K562 (cell line): ENCODE results near the gene DDX41. TPM values are rescaled to one million over a fixed set of nuclear protein-coding genes. Genes with fewer than 3 reads are reported as not detected.

ENCODE experiments used
- ATAC-seq: fragments of 200-7000 bp; cut with Tn5 transposase; 3 replicates; pipeline ENCODE4 v1.9.1; 2020; ENCODE audit warnings: moderate library complexity
- BruUV-seq: library from RNA; stranded (reverse); fragments of 400-500 nt; replicated peaks from 2 replicates; lab custom pipeline; 2021; lab: Mats Ljungman, UMichigan
- CTCF ChIA-PET: fragments of 300-600 bp; formaldehyde crosslinking; extraction: SDS; loops from one replicate; lab custom pipeline; 2021; ENCODE audit warnings: low intra/inter-chr PET ratio; lab: Yijun Ruan, JAX
- POLR2A ChIA-PET: fragments of 300-600, 350-650 bp; sonication (Branson Sonifier 250); formaldehyde crosslinking; extraction: SDS; loops from one replicate; lab custom pipeline; 2021; ENCODE audit warnings: antibody characterized with exemption, inconsistent platforms; lab: Yijun Ruan, JAX
- DNase-seq, 4 experiments: peaks; one replicate each; pipeline versions ENCODE4 v3.0.0 to v3.0.0-alpha.2; 2011 to 2018; ENCODE audit warnings: low spot score in 3 of 4, mixed read lengths in 3 of 4; ENCODE audit errors: extremely low read depth in 1 of 4
- FAIRE-seq: peaks from 2 replicates; lab custom pipeline; 2011; peaks lifted over from hg19 to GRCh38; lab: Jason Lieb, UNC
- H2AFZ ChIP-seq: 2 replicates; pipeline ENCODE4 v1.6.0; 2011; ENCODE audit warnings: low read depth, low read length, control low read depth, inconsistent platforms
- H3K27ac ChIP-seq: fragments of 200-600 bp; 3 replicates; pipeline ENCODE4 v1.8.0; 2011; ENCODE audit warnings: low read depth, mild to moderate bottlenecking, control low read depth, inconsistent platforms, low read length, moderate library complexity, mixed read lengths; ENCODE audit errors: extremely low read depth
- H3K27me3 ChIP-seq, 2 experiments: fragments of 300-600 bp in 1 of 2; 2 replicates in 1 of 2; 3 replicates in 1 of 2; pipeline versions ENCODE4 v1.6.0 to v1.8.0; 2011; ENCODE audit warnings: inconsistent platforms in 2 of 2, low read length in 2 of 2, mild to moderate bottlenecking in 1 of 2, mixed read lengths in 1 of 2, moderate library complexity in 1 of 2; ENCODE audit not compliant: control insufficient read depth in 2 of 2, insufficient read depth in 2 of 2
- H3K36me3 ChIP-seq: fragments of 300-600 bp; 3 replicates; pipeline ENCODE4 v1.8.0; 2011; ENCODE audit warnings: mild to moderate bottlenecking, low read length, inconsistent platforms; ENCODE audit not compliant: control insufficient read depth, insufficient read depth
- H3K4me1 ChIP-seq, 2 experiments: fragments of 200-600 bp in 1 of 2; replicated peaks in 1 of 2; 2 replicates in 1 of 2; 3 replicates in 1 of 2; pipeline versions ENCODE4 v1.5.1 to v1.8.0; 2011; ENCODE audit warnings: inconsistent platforms in 2 of 2, low read length in 2 of 2, mild to moderate bottlenecking in 1 of 2, mixed read lengths in 1 of 2, moderate library complexity in 1 of 2; ENCODE audit not compliant: control insufficient read depth in 2 of 2, insufficient read depth in 2 of 2
- H3K4me2 ChIP-seq: 2 replicates; pipeline ENCODE4 v1.6.1; 2011; ENCODE audit warnings: low read length, control low read depth, inconsistent platforms, mixed read lengths; ENCODE audit not compliant: insufficient read depth
- H3K4me3 ChIP-seq: fragments of 200-600 bp; sonication (generic), shearing (Covaris generic); 2 replicates; pipeline ENCODE4 v1.5.1; 2016; ENCODE audit warnings: control low read depth, inconsistent platforms
- H3K79me2 ChIP-seq: fragments of 200-600 bp; 3 replicates; pipeline ENCODE4 v1.8.0; 2011; ENCODE audit warnings: low read length, inconsistent platforms; ENCODE audit not compliant: control insufficient read depth, insufficient read depth
- H3K9ac ChIP-seq, 2 experiments: 2 replicates each; pipeline versions ENCODE4 v1.6.0 to v1.6.1; 2011; ENCODE audit warnings: low read depth in 2 of 2, low read length in 2 of 2, control low read depth in 1 of 2, inconsistent platforms in 1 of 2, mild to moderate bottlenecking in 1 of 2, mixed read lengths in 1 of 2; ENCODE audit not compliant: insufficient read depth in 1 of 2
- H3K9me1 ChIP-seq: one replicate; pipeline ENCODE4 v1.6.0; 2011; ENCODE audit warnings: inconsistent platforms, mild to moderate bottlenecking, low read length, moderate library complexity; ENCODE audit not compliant: control insufficient read depth, insufficient read depth
- H3K9me3 ChIP-seq: replicated peaks from 2 replicates; pipeline ENCODE4 v1.5.1; 2011; ENCODE audit warnings: low read depth, low read length, inconsistent platforms; ENCODE audit not compliant: control insufficient read depth, insufficient read depth
- H4K20me1 ChIP-seq: replicated peaks from 2 replicates; pipeline ENCODE4 v1.6.1; 2011; ENCODE audit warnings: low read length, inconsistent platforms, mixed read lengths; ENCODE audit not compliant: control insufficient read depth, insufficient read depth
- ETV1 ChIP-seq: fragments of 450-650 bp; conservative IDR thresholded peaks from 2 replicates; pipeline ENCODE4 v1.6.1; 2016; ENCODE audit warnings: missing genetic modification characterization, control low read depth, low read depth, missing compliant biosample characterization
- GABPA ChIP-seq: fragments of 200-800 bp; sonication (Bioruptor generic); conservative IDR thresholded peaks from 2 replicates; pipeline ENCODE4 v1.6.1; 2016; ENCODE audit warnings: low read depth, missing genetic modification characterization, missing compliant biosample characterization
- GABPB1 ChIP-seq: sonication (generic); formaldehyde crosslinking; IDR thresholded peaks from 2 replicates; pipeline ENCODE4 v1.8.0; 2022; ENCODE audit warnings: mild to moderate bottlenecking, missing genetic modification reagents
- GTF2F1 ChIP-seq: IDR thresholded peaks from 2 replicates; pipeline ENCODE4 v1.6.1; 2011; ENCODE audit warnings: low read depth, low read length, improper control_type of control experiment
- POLR2B ChIP-seq: fragments of 450-650 bp; IDR thresholded peaks from 2 replicates; pipeline ENCODE4 v1.6.1; 2018; ENCODE audit warnings: low read depth; ENCODE audit not compliant: partially characterized antibody
- TAF9B ChIP-seq: fragments of 450-650 bp; IDR thresholded peaks from 2 replicates; pipeline ENCODE4 v1.6.1; 2018; ENCODE audit warnings: mild to moderate bottlenecking; ENCODE audit not compliant: partially characterized antibody
- ZBTB7A ChIP-seq: IDR thresholded peaks from 2 replicates; pipeline ENCODE4 v1.6.1; 2011; ENCODE audit warnings: low read depth, mild to moderate bottlenecking, low read length, moderate library complexity, borderline replicate concordance; ENCODE audit not compliant: control insufficient read depth
- ZFPM2 ChIP-seq: fragments of 250-450 bp; sonication (Bioruptor Pico); IDR thresholded peaks from 2 replicates; pipeline ENCODE4 v1.5.1; 2022; ENCODE audit warnings: mild to moderate bottlenecking
- ZNF785 ChIP-seq: fragments of 250-450 bp; sonication (Bioruptor Pico); IDR thresholded peaks from 2 replicates; pipeline ENCODE4 v1.4.0; 2020; ENCODE audit warnings: mild to moderate bottlenecking
- whole genome bisulfite sequencing: fragments of 100-300 bp; shearing (Covaris generic); methylation state at CpG from one replicate; pipeline ENCODE4 v1.1.6; 2016; ENCODE audit warnings: low coverage, mixed read lengths; ENCODE audit not compliant: insufficient coverage; ENCODE audit errors: missing lambda C conversion rate; 5-methylcytosine and 5-hydroxymethylcytosine counted together
- in situ Hi-C: fragments of 300-500 bp; cut with MboI; formaldehyde crosslinking; loops from 4 replicates; pipeline ENCODE4 v1.15.0; 2018; ENCODE audit warnings: inconsistent platforms, mixed read lengths
- intact Hi-C: fragments of 100-400 bp; cut with micrococcal nuclease; formaldehyde crosslinking; loops from 2 replicates; pipeline ENCODE4 v1.14.2; 2022
- polyA plus RNA-seq, 8 experiments: library from polyadenylated mRNA; depleted of rRNA in 4 of 8; stranded (reverse) in 5 of 8; unstranded in 3 of 8; fragments of >200 nt; fragmentation: Nextera tagmentation in 2 of 8; fragmentation: Illumina TruSeq in 1 of 8; extraction: Ambion mirVana in 2 of 8; extraction: Trizol in 1 of 8; gene quantifications; 2 replicates each; pipeline versions ENCODE4 v1.2.1 to v1.2.3, GENCODE V29; 2011 to 2014; ENCODE audit warnings: inconsistent platforms in 1 of 8, missing spikeins in 1 of 8
- total RNA-seq, 7 experiments: library from RNA; depleted of rRNA in 6 of 7; stranded (reverse); fragments of >200 nt in 6 of 7; fragmentation: Illumina TruSeq in 2 of 7; extraction: Trizol in 2 of 7; gene quantifications; 2 replicates each; pipeline versions ENCODE4 v1.2.1 to v1.2.3, GENCODE V29; 2011 to 2021; ENCODE audit warnings: low replicate concordance in 1 of 7
- TF ChIP-seq, protein P1 (sequence below): sonication (generic); formaldehyde crosslinking; IDR thresholded peaks from 2 replicates; pipeline ENCODE4 v1.9.0; 2022; ENCODE audit warnings: mild to moderate bottlenecking, missing genetic modification reagents
- TF ChIP-seq, protein P2 (sequence below): fragments of 450-650 bp; IDR thresholded peaks from 2 replicates; pipeline ENCODE4 v1.6.1; 2017; ENCODE audit warnings: antibody characterized with exemption, mild to moderate bottlenecking
- TF ChIP-seq, protein P3 (sequence below): fragments of 250-450 bp; sonication (Bioruptor Pico); IDR thresholded peaks from 2 replicates; pipeline ENCODE4 v1.8.0; 2021; ENCODE audit warnings: borderline replicate concordance, mild to moderate bottlenecking, moderate library complexity; ENCODE audit not compliant: poor library complexity, severe bottlenecking

Gene DDX41
- total and polyA plus RNA-seq, 9 of the 15 experiments (the other 6 are each of a cell fraction or from before 2014, with no cell fraction given): 38.2 to 284 (median 116) TPM

DNA sequence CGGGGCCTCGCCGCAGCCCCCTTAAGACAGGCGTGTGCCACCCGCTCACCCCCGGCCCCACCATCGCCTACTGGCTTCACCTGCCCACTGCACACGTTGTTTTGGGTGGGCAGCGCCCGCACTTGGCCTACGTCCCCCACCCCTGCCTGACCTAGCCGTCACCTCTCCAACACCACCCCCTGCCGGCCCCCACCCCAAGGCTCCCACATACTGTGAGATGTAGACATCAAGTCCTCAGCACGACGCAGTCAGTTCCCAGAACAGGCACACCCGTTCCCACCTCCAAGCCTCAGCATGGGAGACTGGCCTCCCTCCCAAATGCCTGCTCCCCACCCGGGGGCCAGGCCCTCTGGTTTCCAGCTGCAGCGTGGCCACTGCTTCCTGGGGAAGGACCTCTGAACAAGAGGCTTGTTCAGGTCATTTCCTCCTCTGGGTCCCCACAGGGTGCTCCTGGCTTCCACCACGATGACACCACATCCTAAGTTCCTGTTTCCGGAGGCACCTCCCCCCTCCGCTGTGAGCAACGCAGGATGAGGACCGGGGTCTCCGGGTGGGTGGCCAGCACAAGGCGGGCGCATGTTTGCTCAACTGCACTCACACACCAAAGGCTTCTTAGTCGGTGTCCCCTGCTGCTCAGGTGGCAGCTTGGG lies 54.6 kb downstream of the DDX41 start:
- H3K9ac ChIP-seq: peak overlapping the region; percentile 20 to 69; a peak in 3 of 4 replicates
- FAIRE-seq: no peak
- 70% methylated on average over 21 of the region's 27 CpGs for WGBS
- peak overlapping the region; percentile 60 for H3K27ac ChIP-seq
- peak overlapping the region; percentile 37 for H3K4me2 ChIP-seq
- H3K9me3 ChIP-seq: peaks cover 4% of the 10 kb centered on the region
- H3K9me1 ChIP-seq: peaks cover under 1% of the 10 kb centered on the region
- H3K27me3 ChIP-seq: no peaks in the 10 kb centered on the region
- peak; percentile 45 for ATAC-seq
- no TSS peak for BruUV-seq
- peaks cover 4% of the 10 kb centered on the region for H4K20me1 ChIP-seq
- peak overlapping the region; percentile 68 for H2AFZ ChIP-seq
- no peak overlapping the region for H3K4me3 ChIP-seq
- intact Hi-C loops: no loop called here
- 0 out of 3 replicates have a peak, but pooled peaks cover 2% of the 10 kb centered on the region for H3K79me2 ChIP-seq
- peak in 1 of 4 experiments; percentile 55 for DNase-seq
- peaks cover 64% of the 10 kb centered on the region; the same call in 2 of the 3 replicates for H3K36me3 ChIP-seq
- ChIA-PET POLR2A (interaction anchor here (0.6 to 1.5 kb wide), 2 partner anchors 22 to 83 kb away, joined by 3 read pairs; no protein-coding TSS in a partner anchor), CTCF (no interaction called here)
- in situ Hi-C loops: no loop called here
- peaks cover 8 to 38% of the 10 kb centered on the region in 2 experiments for H3K4me1 ChIP-seq
- TF ChIP-seq ZBTB7A (peak; percentile 49; the same call in 1 of the 2 replicates), GTF2F1 (no peak), GABPB1 (peak; percentile 61; the same call in 1 of the 2 replicates), ETV1 (0 out of 2 replicates have a peak, but pooled peaks have one; percentile 41), ZFPM2 (CRISPR knock-in tag) (no peak), GABPA (peak; percentile 75), ZNF785 (CRISPR knock-in tag) (no peak), POLR2B (no peak), TAF9B (no peak)
- TF ChIP-seq, protein P1, sequence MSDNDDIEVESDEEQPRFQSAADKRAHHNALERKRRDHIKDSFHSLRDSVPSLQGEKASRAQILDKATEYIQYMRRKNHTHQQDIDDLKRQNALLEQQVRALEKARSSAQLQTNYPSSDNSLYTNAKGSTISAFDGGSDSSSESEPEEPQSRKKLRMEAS (CRISPR knock-in tag): 0 out of 2 replicates have a peak, but pooled peaks have one; percentile 13
- TF ChIP-seq, protein P2, sequence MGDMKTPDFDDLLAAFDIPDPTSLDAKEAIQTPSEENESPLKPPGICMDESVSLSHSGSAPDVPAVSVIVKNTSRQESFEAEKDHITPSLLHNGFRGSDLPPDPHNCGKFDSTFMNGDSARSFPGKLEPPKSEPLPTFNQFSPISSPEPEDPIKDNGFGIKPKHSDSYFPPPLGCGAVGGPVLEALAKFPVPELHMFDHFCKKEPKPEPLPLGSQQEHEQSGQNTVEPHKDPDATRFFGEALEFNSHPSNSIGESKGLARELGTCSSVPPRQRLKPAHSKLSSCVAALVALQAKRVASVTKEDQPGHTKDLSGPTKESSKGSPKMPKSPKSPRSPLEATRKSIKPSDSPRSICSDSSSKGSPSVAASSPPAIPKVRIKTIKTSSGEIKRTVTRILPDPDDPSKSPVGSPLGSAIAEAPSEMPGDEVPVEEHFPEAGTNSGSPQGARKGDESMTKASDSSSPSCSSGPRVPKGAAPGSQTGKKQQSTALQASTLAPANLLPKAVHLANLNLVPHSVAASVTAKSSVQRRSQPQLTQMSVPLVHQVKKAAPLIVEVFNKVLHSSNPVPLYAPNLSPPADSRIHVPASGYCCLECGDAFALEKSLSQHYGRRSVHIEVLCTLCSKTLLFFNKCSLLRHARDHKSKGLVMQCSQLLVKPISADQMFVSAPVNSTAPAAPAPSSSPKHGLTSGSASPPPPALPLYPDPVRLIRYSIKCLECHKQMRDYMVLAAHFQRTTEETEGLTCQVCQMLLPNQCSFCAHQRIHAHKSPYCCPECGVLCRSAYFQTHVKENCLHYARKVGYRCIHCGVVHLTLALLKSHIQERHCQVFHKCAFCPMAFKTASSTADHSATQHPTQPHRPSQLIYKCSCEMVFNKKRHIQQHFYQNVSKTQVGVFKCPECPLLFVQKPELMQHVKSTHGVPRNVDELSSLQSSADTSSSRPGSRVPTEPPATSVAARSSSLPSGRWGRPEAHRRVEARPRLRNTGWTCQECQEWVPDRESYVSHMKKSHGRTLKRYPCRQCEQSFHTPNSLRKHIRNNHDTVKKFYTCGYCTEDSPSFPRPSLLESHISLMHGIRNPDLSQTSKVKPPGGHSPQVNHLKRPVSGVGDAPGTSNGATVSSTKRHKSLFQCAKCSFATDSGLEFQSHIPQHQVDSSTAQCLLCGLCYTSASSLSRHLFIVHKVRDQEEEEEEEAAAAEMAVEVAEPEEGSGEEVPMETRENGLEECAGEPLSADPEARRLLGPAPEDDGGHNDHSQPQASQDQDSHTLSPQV: peak; percentile 56
- TF ChIP-seq, protein P3, sequence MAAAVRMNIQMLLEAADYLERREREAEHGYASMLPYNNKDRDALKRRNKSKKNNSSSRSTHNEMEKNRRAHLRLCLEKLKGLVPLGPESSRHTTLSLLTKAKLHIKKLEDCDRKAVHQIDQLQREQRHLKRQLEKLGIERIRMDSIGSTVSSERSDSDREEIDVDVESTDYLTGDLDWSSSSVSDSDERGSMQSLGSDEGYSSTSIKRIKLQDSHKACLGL (CRISPR knock-in tag): no peak
